Fibroblast of skin of scalp (primary cell): ENCODE measurements around the gene PPP2R2D. TPM values are rescaled to one million over a fixed set of nuclear protein-coding genes. Genes with fewer than 3 reads are reported as not detected.

Source experiments
- DNase-seq: peaks from one replicate; pipeline ENCODE4 v3.0.0-alpha.2; 2013
- polyA plus RNA-seq, 2 experiments: library from polyadenylated mRNA; unstranded; fragments of 120-200 nt; gene quantifications; one replicate each; pipeline ENCODE4 v1.2.1, GENCODE V29; 2013; ENCODE audit not compliant: insufficient read length in 2 of 2

Gene PPP2R2D
- 25.6 TPM for polyA plus RNA-seq (2013, experiment 1 of 2; ENCODE audit: insufficient read length)
- 28.9 TPM for polyA plus RNA-seq (2013, experiment 2 of 2; ENCODE audit: insufficient read length)

DNA sequence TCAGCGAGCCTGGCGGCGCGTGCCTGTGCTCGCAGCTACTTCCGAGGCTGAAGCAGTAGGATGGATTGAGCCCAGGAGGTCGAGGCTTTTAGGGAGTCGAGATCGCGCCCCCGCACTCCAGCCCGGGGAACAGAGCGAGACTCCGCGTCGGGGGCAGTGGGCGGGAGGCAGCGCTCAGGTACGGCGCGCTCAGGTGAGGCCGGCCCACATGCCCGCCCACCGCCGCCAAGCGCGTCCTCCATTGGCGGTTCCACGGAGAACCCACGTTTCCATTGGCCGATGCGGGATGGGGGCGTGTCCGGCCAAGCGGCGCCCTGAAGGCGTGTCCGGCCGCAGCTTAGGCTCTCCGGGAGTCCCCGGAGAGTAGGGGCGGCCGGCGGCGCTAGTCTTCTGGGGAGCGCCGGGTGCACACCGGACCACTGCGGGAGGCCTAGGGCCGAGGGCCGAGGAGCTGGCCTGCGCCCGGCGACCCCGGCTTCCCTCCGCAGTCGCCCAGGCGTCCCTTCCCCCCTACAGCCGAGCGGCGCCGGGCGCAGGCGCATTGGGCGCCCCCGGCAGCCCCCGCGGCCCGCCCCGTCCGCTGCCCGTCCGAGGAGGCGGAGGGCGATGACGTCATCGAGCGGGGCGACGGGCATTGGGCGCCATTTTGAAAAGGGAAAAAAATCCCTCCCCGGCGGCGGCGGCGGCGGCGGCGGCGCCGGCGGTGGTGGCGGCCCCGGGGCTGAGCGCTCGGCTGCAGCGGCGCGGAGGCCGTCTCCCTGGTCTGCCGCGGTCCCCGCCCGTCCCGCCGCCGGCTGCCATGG, at the start of gene PPP2R2D:
Gene PPP2R2D (plus strand): TSS at position 659 of the 803 bp plus-strand sequence. CDS start 141 bp downstream, at position 800.
- DNase-seq = peak; percentile 94

DNA sequence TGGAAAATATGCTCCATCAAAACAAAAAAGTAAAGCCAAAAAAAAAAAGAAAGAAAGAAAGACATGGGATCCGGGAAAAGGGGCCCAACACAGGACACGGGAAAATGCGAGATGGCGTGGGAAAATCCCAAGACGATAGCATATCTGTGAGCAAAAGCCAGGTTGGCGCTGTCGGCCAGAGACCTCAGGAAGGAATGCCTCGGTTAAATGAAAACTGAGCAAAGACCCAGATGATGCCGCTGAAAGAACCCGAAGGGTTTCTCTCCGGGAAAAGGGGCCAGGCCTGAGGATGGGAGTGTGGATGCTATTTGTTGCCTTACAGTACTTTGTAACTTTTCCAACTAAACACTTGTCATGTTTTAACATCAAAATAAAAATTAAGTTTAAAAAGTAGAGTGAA, 49.5 kb upstream of the PPP2R2D start:
- DNase-seq = no peak

DNA sequence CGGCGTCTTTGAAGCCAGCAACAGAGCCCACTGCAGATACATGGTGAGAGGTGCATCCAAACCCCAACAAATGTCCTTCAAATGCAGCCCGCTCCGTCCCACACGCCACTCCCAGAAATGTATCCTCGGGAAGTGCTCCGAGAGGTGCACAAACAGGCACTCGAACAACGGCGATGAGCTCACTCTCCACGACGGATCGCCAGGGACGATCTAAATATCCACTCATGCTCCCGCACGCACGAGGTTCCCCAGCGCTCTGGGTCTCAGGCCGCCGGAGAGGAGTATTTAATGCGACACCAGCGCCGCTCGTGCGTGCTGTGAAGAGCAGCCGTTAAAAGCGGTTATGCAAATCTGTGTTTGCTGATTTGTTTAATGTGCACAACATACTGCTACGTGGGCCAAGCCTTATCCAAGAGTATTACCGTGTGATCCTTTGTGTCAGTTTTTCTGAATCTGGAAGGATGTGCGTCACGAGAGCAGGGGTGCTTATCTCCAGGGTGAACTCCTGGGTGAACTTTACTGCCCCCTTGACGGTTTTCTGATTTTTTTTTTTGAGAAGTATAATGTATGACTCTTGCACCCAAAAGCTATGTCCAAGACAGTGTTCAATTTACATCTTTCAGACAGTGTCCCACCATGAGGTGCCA, 48.5 kb upstream of the PPP2R2D start:
- DNase-seq = no peak

DNA sequence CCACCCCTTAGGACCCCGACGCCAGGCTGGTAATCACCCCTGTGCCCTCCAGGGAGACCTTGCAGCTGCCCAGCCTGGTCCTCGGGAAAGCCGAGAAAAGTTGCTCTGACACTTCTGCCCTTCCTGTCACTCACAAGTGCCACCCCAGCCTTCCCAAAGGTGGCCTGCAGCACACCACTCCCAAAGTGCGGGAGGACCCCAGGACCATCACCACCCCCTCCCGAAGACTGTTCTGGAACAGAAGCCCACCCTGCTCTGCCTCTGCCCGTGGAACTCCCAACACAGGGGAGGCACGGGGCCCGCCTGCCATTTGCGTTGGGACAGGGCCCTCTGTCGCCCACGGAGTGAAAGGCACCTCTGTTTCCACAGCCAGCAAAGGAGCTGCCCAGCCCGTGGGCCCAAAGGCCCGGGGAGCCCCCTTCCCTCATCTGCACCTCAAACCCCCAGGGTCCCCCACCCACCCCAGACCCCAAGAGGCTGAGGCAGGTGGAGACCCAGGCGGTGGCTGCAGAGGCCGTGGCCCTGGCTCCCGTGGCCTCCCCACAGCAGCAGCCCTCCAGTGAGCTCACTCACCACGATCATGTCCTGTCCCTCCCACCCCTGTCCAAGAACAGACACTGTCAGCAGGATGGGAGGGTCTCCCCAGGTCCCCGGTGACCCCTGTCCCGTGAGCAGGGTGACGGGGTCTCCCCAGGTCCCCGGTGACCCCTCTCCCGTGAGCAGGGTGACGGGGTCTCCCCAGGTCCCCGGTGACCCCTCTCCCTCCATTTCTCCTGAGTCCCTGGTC, 47.8 kb upstream of the PPP2R2D start:
- no peak for DNase-seq

DNA sequence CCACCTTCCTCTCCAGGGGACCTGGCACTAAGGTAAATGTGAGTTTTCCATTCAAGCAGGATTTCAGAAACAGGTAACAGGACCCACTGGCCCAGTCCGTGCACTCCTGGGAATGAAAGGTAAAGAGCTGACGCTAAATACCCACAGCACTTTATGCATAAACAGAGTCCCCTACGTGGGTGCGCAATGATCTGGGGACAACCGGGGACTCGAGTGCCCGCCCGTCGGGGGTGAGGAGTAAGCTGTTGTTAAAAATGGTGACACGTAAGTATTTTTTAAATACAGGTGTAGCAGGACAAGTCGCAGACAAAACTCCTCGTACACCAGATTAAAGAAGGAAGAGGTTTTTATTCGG, 47.2 kb upstream of the PPP2R2D start:
- DNase-seq = no peak

DNA sequence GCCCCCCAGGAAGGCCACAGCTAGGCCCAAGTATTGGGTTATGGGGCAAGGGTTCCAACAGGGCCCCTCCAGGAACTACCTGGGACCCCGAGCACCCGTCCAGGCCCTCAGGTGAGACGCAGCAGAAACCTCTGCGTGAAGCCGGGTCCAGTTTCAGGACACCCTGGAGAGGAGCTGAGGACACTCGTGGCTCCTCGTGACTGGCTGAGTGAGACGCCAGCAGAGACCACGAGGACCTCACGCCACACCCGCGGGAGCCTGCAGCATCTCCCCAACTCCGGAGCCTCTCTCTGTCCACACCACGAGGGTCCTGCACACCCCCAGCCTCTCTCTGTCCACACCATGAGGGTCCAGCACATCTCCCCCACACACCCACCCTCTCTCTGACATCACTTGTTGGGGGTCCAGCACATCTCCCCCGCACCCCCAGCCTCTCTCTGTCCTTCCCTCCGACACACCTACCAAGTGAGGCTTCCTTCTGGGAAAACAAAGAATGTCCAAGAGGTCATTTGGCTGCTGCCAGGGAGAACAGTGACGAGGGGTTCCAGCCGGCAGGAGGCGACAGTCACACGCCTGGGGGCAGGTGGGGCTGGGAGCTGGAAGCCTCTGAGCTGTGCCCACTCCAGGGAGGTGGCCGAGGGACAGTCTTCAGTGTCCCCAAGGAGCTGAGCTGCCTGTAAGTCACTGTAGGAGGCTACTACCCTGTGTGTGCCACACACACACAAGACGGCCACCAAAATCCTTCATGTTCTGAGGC, 46.1 kb upstream of the PPP2R2D start:
- no peak for DNase-seq

DNA sequence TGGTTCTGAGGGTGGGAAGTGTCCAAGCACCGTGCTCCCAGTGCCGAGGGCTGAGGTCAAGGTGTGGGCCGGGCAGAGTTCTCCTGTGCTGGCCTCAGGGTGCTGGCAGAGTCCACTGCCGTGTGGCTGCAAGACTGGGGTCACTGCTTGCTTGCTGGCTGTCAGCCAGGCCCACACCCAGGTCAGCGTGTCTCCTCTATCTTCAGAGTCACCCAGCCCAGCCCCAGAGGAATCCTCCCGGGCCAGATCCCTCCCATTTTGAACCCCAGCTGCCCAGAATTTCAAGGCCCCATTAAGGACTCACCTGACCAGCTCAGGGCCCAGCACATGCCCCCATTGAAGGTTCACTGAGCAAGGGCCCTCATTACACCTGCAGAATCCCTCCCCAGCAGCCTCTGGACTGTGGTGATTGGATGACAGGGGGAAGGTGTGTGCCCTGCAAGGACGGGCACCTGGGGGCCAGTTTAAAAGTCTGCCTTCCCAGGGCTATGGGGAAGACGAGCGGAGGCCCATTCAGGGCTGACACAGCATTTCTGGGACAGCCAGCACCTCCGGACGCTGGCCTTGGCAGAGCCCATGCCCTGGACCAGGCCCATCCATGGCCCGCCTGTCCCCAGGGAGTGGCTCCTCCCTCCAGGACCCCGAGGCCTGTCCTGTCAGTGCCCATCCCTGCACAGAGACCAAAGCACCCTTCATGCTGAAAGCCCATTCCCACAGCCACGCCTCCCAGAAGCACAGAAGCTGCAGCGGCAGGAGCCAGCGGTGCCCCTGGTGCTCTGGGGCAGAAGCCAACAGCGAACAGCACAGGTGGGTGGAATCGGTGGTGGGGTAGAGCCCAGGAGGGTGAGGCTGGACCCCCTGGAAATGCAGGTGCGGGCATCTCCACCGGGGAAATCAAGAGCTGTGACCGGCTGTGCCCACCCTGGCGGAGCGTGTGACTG, 45.1 kb upstream of the PPP2R2D start:
- no peak for DNase-seq

DNA sequence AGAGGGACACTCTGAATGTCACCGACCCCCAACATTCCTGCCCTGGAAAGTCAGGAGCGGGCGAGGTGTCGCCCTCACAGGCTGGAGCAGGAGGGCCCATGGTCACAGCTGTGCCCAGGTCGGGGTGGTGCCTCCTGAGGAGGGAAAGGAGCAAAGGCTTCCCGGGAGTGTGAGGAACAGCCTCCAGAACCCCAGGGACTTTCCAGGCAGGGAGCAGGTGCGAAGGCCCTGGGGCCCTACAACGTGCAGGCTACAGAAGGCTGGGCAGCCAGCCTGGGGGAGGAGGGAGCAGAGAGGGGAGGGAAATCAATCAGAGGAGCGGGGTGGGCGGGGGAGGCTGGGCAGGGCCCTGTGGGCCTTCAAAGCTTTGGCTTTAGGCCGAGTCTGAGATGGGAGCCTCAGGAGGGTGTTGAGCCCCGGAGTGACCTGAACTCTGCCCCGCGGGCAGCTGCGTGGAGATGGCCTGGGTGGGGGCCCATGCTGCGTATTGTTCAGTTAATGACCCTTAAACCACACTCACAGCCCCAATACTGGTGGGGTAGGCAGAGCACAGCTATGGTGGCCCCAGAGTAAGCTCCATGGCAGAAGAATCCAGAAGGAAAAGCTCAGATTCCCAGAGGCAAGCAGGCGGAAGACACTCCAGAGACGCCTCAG, 44.2 kb upstream of the PPP2R2D start:
- no peak for DNase-seq

DNA sequence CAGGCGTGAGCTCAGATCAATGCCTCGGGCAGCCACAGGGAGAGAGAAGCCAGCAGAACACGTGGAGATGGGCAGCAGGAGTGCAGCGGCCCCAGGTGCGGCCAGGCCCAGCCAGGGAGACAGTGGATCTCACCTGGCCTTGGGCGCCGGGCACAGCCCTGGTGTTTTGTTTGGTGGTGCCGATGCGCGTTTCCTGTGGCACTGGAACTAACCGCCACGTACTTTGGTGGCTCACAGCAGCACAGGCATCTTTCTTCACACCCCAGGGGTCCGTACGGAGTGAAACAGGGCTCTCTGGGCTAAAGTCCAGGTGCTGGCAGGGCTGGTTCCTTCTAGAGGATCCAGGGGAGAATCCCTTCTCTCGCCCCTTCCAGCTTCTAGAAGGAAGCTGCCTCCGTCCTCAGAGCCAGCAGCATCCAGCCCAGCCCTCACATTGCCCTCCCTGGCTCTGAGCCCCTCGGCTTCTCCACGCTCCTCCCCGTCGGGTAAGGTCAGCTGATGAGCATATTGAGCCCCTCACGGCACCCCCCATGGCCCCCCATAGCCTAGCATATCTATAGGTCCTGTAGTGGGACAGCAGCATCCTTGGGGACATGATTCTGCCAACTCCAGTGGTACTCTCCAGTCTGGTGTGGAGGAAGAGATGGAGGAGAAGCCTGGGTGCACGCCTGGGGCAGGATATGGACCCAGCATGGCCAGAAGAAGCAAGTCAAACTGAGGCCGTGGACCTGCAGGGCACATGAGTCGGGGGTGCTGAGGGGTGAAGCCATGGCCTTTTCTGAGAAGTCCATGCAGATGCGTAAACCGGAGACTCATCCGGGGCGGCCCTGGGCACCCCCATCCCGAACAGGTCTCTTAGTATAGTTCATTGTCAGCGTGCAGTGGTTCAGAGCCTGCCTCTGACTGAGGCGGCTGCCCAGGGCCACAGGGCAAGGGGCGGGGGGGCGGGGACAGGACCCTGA, 43.4 kb upstream of the PPP2R2D start:
- no peak for DNase-seq

DNA sequence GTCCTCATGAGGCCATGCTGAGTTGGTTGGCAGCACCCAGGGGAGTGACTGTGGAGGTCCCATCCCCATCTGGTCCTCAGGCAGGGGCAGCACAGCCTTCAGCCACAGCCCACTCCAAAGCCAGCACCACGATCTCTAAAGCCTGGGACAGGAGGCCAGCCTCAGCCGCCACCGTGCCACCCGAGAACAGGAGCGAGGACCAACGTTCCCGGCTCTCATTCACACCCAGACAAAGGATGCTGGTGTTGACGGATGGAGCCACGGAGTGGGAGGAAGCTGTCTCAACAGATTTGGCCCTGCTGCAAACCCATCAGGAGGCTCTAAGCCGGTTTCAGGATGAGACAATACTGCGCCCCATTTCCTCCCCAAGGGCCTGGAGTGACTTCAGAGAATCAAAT, 42.7 kb upstream of the PPP2R2D start:
- no peak for DNase-seq

DNA sequence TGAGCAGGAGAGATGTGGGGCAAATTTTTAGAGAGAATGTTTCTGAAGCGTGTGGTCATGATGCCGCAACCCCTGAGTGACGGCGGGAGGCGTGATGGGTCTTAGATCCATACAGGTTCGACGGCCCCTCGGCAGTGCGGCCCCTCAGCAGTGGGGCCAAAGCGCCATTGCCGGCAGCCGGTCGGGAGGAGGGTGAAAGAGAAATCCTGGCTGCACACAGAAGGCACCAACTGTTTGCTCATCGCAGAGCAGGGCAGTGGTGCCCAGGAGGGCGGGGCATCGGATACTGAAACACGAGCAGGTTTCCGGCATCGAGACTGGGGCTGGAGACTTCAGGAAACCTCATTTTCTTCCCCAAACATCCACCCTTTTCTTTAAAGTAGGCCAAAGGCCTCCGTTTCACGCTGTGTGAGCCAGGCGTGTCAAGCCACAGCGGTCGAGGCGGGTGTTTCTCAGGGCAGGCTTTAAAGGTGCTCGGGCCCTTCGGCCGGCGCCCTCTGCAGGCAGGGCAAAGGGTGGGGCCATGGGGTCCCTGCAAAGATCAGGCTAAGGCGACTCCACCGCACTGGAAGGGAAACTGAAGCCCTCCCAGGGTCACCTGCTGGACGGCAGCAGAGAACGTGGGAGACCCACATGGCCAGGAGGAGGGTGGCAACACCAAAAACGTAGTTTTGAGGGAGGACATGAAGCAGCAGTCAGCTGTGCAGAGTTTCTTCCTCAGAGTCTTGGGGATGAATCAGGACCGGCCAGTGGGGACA, 42.0 kb upstream of the PPP2R2D start:
- DNase-seq = no peak

DNA sequence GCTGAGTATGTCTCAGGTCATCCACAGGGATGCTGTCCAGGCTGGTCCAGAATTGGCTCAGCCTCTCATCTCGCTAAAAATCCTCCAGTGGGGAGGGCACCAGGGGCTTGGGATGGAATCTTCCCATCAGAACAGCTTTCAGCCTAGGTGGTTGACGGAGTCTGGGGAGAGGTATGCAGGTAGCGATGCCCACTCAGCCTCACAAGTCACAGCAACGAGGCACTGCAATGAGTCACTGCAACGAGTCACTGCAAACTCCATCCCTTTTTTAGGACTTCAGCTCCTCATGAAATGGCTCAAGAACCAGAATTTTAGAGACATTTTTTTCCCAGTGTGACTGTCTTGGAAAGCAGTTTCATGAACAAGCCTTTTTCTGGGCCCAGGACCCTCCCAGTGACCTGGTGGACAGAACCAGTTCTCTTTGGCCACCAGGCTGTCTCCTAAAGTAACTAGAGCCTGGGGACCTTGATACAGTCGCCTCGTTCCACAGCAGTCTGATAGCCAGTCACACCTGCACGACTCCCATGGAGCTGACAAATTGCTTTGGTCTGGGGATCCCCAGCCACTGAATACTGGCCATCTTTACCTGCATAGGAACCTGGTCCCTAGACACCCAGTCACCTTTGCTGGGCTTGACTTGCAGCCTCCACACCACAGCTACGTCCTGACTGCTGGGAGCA, 41.3 kb upstream of the PPP2R2D start:
- no peak for DNase-seq

DNA sequence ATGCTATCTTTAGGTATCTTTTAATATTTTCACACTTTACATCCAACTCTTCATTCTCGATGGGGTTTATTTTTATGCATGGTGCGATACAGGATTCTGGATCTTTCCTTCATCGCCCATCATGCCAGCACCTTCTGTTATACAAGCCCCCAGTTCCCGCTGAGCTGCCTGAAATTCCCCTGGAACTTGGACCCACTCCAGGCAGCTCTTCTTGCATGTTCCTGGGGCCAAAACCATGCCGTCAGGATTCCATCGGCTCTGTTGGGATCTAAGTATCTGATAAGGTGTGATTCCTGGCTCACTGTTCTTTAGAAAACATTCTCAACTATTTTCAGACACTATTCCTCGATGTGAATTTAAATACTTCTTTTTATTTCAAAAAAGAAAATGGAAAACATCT, 40.5 kb upstream of the PPP2R2D start:
- DNase-seq = no peak

DNA sequence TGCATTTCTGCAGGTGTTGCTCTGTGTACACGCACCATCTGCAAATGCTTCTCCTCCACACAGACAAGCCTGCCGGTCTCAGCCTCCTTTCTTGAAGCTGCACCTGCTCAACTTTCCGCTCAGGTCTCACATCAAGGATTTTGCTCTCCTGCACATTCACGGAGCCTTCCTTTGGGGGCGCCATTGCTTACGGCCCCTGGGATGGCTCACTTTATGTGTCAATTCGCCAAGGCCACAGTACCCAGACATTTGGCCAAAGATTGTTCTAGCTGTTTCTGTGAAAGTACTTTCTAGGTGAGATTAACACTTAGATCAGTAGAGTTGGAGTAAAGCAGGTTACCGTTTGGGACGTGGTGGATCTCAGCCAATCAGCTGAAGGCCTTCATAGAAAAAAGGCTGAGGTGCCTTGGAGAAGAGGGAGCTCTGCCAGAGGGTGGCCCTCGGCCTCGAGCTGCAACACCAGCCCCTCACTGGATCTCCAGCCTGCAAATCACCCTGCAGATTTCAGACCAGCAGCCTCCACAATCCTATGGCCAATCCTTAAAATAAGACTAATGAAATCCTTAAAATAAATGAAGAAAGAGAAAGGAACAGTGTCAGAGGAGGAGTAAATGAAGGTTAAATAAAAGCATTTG, 39.9 kb upstream of the PPP2R2D start:
- DNase-seq = no peak

DNA sequence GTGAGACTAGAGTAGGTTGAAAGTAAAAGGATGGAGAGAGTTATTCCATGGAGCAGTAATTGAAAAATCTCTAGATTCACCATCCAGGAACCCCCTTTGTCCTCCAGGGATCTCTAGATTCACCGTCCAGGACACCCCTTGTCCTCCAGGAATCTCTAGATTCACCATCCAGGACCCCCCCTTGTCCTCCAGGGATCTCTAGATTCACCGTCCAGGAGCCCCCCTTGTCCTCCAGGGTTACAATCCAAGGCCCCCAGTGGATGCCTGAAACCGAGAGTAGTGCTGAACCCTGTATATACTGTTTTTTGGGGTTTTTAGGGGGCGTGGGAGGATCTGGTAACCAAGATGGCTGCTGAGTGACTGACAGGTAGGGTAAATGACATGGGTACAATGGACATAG, 38.3 kb upstream of the PPP2R2D start:
- no peak for DNase-seq

DNA sequence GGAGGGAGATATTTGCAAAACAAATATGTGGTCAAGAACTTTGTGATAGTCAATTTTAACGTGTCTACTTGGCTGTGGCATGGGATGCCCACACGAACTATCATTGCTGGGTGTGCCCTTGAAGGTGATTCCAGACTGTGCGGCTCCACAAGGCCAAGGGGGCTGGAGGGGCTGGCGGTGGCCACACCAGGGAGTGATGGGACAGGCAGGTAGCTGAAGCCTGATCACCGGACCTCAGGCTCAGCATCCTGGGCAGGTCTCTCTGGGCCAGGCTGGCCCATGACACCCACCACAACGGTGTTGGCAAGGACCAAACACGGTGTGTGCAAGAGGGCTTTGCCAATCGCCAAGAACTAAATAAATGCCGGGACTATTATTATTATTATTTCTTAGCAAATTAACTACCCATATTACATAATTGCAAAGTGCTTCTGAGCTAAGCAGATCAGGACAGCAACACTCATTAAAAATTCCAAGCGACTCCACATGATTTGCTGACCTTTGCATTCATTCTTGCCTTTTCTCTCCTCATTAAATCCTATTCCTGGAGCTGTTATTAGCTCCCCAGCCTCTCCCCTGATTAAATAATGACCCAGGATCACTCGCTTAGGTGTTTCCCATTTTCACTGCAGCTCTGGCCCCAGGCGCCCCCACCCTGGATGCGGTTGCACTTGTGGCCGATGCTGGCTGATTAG, 35.4 kb upstream of the PPP2R2D start:
- DNase-seq = no peak

DNA sequence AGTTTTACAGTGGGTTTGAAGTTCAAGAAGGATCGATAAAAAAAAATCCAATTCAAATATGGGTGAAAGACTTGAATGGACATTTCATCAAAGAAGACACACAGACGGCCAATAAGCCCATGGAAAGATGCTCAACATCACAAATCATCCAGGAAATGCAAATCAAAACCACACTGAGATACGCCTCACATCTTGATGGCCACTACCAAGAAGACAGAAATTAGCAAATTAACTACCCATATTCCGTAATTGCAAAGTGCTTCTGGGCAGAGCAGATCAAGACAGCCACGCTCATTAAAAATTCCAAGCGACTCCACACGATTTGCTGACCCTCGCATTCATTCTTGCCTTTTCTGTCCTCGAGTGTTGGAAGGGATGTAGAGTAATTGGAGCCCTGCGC, 34.1 kb upstream of the PPP2R2D start:
- DNase-seq = no peak
